Activated CD8-positive, alpha-beta memory T cell treated with anti-CD3 and anti-CD28 coated beads for 1 hour (primary cell): Measurements from ENCODE around the gene KLHL2.

Source experiments
- DNase-seq, 2 donors: peaks; one replicate each; pipeline ENCODE4 v3.0.0-alpha.2; 2020; ENCODE audit warnings: low read depth in 1 of 2; ENCODE audit errors: extremely low read depth in 1 of 2

KLHL2 gene

DNA sequence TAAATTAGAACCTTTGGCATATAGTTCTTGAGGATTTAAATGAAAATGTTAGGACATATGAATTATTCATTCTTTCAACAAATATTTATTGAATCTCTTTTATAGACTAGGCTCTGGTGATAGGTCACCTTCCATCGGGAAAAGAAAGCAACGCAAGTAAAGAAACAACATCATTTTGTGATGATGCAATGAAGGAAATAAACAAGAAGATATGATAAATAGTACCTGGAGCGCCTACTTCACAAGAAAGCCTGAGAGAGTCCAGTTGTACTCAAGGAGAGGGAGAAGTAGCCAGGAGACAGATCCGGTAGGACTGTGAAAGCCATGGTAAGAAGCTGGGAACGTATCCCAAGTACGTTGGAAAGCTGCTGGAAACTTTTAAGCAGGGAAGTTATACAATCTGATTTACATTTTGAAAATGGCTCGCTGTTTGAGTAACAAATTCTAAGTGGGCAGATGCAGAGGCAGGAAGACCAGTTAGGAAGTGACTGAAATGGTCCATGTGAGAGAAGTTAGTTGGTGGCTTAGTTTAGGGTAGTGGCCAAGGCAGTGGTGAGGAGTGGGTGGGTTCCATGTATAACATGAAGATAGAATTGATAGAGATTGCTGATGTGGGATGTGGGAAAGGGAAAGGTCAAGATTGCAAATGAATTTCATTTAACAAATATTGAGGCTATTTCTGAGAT is 153.8 kb downstream of the KLHL2 start:
- DNase-seq: no peak

DNA sequence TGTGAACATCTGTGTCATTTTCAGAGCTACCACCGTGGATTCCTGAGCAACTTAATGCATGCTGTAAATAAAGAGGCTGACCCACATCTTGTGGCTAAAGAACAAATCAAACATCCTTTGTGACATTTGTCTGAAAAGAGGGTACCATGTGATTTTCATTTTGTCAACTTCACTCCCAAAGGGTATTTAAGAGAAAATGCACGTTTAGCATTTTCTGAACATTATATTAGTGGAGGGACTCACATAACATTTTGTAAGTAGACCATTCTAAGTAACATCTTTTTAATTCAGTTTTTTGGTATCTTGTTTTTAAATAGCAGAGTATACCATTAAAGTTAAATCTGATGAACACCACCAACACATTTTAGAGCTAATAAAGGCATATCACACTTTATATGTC is 154.4 kb downstream of the KLHL2 start:
- no peak for DNase-seq

DNA sequence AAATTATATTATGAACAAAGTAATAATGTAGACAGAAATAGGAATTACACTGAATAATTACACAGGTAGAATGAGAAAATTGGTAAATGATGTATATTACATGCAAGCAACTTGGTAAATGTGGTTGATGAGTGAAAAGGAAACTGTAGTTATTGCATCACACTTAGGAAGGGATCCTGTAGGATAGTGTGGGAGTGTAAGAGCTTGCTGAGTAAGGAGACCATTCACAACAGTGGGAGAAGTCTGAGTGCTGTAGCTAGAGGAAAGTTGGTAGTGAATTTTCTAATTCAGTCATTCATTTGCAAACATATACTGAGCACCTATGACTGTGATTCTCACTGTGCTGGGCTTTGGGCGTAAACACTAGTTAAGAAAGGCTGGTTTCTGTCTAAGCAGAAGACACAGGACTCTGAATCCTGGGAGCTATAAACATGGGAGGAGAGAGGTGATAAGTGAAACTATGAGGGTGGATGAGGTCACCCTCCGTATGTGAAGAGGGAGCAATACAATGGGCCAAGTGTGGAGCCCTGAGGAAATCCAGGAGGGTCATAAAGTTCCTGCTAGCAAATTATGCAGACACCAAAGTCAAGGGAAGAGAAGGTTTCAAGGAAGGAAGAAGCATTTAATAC is 157.2 kb downstream of the KLHL2 start:
- no peak for DNase-seq

DNA sequence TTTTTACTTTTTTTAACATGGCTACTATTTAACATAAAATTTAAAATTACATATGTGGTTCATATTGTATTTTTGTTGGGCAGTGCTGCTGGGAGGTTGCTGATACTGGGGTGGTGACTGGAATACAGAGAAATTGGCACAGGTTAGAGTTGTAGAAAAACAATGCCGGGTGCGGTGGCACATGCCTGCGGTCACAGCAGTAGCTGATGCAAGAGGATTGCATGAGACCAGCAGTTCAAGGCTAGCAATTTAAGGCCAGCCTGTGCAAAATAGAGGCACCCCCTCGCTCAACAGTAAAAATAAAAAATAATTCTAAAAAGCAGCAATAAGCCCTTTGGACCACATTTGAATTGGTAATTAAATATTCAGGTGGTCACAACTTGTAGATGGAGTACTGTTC is 159.7 kb downstream of the KLHL2 start:
- DNase-seq: no peak

DNA sequence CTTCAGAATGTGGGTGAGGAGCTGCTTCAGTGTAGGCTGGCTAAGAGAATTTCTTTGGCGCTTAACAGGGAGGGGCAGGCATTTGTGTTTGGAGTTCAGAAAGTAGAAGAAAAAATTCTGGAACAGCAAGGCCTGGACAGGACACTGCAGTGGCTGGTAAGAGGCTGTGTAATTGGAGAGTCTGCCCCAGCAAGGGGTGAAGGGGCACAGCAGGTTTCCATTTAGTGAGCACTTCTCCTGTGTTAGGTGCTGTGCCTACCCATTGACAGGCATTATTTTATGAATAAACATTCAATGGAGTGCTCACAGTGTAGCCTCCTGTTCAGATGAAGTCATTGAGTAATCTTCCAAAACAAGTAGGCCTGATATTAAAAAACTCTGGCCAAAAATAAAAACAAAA is 160.8 kb downstream of the KLHL2 start:
- DNase-seq: no peak

DNA sequence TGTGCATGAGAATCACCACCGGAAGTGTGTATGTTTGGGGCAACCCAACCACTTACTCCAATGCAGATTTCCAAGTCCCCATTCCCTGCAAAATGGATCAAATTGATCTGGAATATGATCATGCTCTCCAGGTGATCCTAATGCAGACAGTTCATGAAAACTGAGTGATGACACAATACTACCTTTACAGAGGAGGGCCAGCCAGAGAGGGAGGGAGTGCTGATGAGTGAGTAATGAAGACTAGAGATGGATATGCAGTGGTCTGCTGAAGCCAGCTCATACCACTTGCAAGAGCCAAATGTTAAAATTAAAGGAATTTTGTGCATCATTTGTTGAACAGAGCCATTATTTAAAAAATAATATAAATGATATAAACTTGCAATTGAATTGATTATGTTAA is 161.2 kb downstream of the KLHL2 start:
- DNase-seq: no peak

DNA sequence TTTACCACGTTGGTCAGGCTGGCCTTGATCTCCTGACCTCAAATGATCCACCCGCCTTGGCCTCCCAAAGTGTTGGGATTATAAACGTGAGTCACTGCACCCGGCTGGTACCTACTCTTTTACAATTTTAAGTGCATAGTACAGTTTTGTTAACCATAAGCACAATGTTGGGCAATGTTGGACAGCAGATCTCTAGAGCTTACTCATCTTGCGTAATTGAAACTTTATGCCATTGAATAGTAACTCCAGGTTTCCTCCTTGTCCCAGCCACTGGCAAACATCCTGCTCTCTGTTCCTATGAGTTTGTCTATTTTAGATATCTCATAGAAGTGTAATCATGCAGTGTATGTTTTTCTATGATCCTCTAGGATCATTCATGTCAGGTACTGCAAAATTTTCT is 162.2 kb downstream of the KLHL2 start:
- DNase-seq: no peak

DNA sequence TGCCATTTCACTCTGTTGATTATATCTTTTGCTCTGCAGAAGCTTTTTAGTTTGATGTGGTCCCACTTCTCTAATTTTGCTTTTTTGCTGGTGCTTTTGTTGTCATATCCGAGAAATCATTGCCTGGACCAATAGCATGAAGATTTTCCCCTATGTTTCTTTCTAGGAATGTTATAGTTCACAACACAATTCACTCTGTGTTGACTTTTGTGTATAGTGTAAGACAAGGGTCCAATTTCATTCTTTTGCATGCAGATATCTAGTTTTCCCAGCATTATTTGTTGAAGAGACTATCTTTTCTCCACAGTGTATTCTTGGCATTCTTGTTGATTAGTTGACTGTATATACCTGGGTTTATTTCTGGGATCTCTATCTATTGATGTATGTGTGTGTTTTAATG is 163.2 kb downstream of the KLHL2 start:
- no peak for DNase-seq
